PC-9 (cell line): ENCODE measurements around the gene GAS2L1. TPM values are rescaled to one million over a fixed set of nuclear protein-coding genes. Genes with fewer than 3 reads are reported as not detected.

Experiments
- BruUV-seq: library from RNA; stranded (reverse); fragments of 400-500 nt; replicated peaks from 2 replicates; lab custom pipeline; 2021; lab: Mats Ljungman, UMichigan
- CTCF ChIA-PET: fragments of 300-600 bp; sonication (Branson Sonifier 250); formaldehyde crosslinking; loops from one replicate; lab custom pipeline; 2022; ENCODE audit warnings: antibody characterized with exemption; lab: Charles Lee
- POLR2A ChIA-PET: fragments of 300-600 bp; sonication (Branson Sonifier 250); formaldehyde crosslinking; loops from one replicate; lab custom pipeline; 2022; ENCODE audit warnings: antibody characterized with exemption; ENCODE audit not compliant: unreplicated experiment; lab: Charles Lee
- DNase-seq, 2 experiments: peaks; one replicate each; pipeline versions ENCODE4 v3.0.0 to v3.0.0-alpha.2; 2015 to 2022; ENCODE audit warnings: mixed read lengths in 1 of 2
- H2AFZ ChIP-seq: fragments of 200-600 bp; sonication (generic); 2 replicates; pipeline ENCODE4 v1.8.1; 2017; ENCODE audit warnings: antibody characterized with exemption
- H3F3A ChIP-seq: fragments of 200-600 bp; sonication (generic); 2 replicates; pipeline ENCODE4 v1.8.1; 2017; ENCODE audit warnings: antibody characterized with exemption, mild to moderate bottlenecking, low read depth; ENCODE audit not compliant: insufficient read depth
- H3K27ac ChIP-seq: fragments of 200-600 bp; sonication (generic); 2 replicates; pipeline ENCODE4 v1.6.1; 2016; ENCODE audit warnings: mixed run types
- H3K27me3 ChIP-seq: fragments of 200-600 bp; sonication (generic); 2 replicates; pipeline ENCODE4 v1.6.1; 2016; ENCODE audit warnings: low read depth, mixed run types; ENCODE audit not compliant: insufficient read depth
- H3K36me3 ChIP-seq: fragments of 200-600 bp; sonication (generic); 2 replicates; pipeline ENCODE4 v1.6.1; 2016; ENCODE audit warnings: low read depth, mixed run types
- H3K4me1 ChIP-seq: fragments of 200-600 bp; sonication (generic); replicated peaks from 2 replicates; pipeline ENCODE4 v1.6.1; 2016; ENCODE audit warnings: mixed run types; ENCODE audit not compliant: insufficient read depth
- H3K4me2 ChIP-seq: fragments of 200-600 bp; sonication (generic); 2 replicates; pipeline ENCODE4 v1.6.1; 2017; ENCODE audit warnings: mixed run types
- H3K4me3 ChIP-seq: fragments of 200-600 bp; sonication (generic); 2 replicates; pipeline ENCODE4 v1.6.1; 2016; ENCODE audit warnings: mixed run types
- H3K79me2 ChIP-seq: fragments of 200-600 bp; sonication (generic); 2 replicates; pipeline ENCODE4 v1.6.1; 2017; ENCODE audit warnings: low read depth, mixed run types
- H3K9me2 ChIP-seq: fragments of 200-600 bp; sonication (generic); 2 replicates; pipeline ENCODE4 v1.8.1; 2017; ENCODE audit warnings: mild to moderate bottlenecking; ENCODE audit not compliant: insufficient read depth
- H3K9me3 ChIP-seq: fragments of 200-600 bp; sonication (generic); 2 replicates; pipeline ENCODE4 v1.8.1; 2016; ENCODE audit warnings: low read depth; ENCODE audit not compliant: insufficient read depth
- H4K20me1 ChIP-seq: fragments of 200-600 bp; sonication (generic); 2 replicates; pipeline ENCODE4 v1.8.1; 2017; ENCODE audit not compliant: insufficient read depth
- CTCF ChIP-seq: fragments of 200-600 bp; sonication (generic); conservative IDR thresholded peaks from 2 replicates; pipeline ENCODE4 v1.6.1; 2017; ENCODE audit warnings: mixed run types, antibody characterized with exemption, mild to moderate bottlenecking, moderate library complexity
- EZH2 ChIP-seq: fragments of 200-600 bp; sonication (generic); IDR thresholded peaks from 2 replicates; pipeline ENCODE4 v1.8.0; 2017; ENCODE audit warnings: antibody characterized with exemption, low read depth
- intact Hi-C: fragments of 100-400 bp; cut with micrococcal nuclease; formaldehyde crosslinking; loops from one replicate; pipeline ENCODE4 v1.10.0; 2022; ENCODE audit not compliant: unreplicated experiment
- total RNA-seq: library from RNA; stranded (reverse); gene quantifications from 2 replicates; pipeline ENCODE4 v1.2.3, GENCODE V29; 2021

Gene GAS2L1
- total RNA-seq, 1 experiment from 2014 or later: 15.2 TPM

- no peaks in the 10 kb centered on the region for H3K9me2 ChIP-seq
- peaks cover 6% of the 10 kb centered on the region; the same call in 1 of the 2 replicates for H3K36me3 ChIP-seq
- no peak overlapping the region for H3K27ac ChIP-seq
- no peak overlapping the region for H3K4me3 ChIP-seq
- intact Hi-C loops: no loop called here
- no peaks in the 10 kb centered on the region for H3F3A ChIP-seq
- POLR2A ChIA-PET: interaction anchor here (0.6 kb wide), 1 partner anchor 1088 kb away, joined by 4 read pairs; no protein-coding TSS in a partner anchor
- DNase-seq: peak in 1 of 2 experiments; percentile 58
- BruUV-seq: no TSS peak
- no peak overlapping the region for H2AFZ ChIP-seq
- no peaks in the 10 kb centered on the region for H3K9me3 ChIP-seq
- no peak overlapping the region for H3K4me2 ChIP-seq
- no peaks in the 10 kb centered on the region for H4K20me1 ChIP-seq
- 0 out of 2 replicates have a peak, but pooled peaks cover under 1% of the 10 kb centered on the region for H3K4me1 ChIP-seq
- CTCF ChIA-PET: no interaction called here
- H3K79me2 ChIP-seq: no peaks in the 10 kb centered on the region
- TF ChIP-seq EZH2 (no peak), CTCF (no peak)
- H3K27me3 ChIP-seq: no peaks in the 10 kb centered on the region
Measured at GRCh38 chr22:29336751-29337490, 30.5 kb downstream of the GAS2L1 start.

GRCh38 chr22:29337631-29338284, 31.3 kb downstream of the GAS2L1 start:
- CTCF ChIA-PET: no interaction called here
- BruUV-seq: no TSS peak
- POLR2A ChIA-PET: no interaction called here

More at GRCh38 chr22:29337631-29338284, 31.3 kb downstream of the GAS2L1 start:
- no peak overlapping the region for H3K4me3 ChIP-seq
- H3K36me3 ChIP-seq: peaks cover 6% of the 10 kb centered on the region; the same call in 1 of the 2 replicates
- intact Hi-C loops: no loop called here
- no peaks in the 10 kb centered on the region for H3K9me2 ChIP-seq
- no peak for TF ChIP-seq EZH2
- TF ChIP-seq CTCF: no peak
- no peaks in the 10 kb centered on the region for H3K27me3 ChIP-seq
- no peaks in the 10 kb centered on the region for H3K79me2 ChIP-seq
- H3K9me3 ChIP-seq: no peaks in the 10 kb centered on the region
- H3K4me1 ChIP-seq: peaks cover 9% of the 10 kb centered on the region
- H4K20me1 ChIP-seq: no peaks in the 10 kb centered on the region; the same call in 1 of the 2 replicates
- H3K4me2 ChIP-seq: no peak overlapping the region
- H3F3A ChIP-seq: no peaks in the 10 kb centered on the region
- no peak for DNase-seq
- H3K27ac ChIP-seq: no peak overlapping the region
- H2AFZ ChIP-seq: no peak overlapping the region
